Subcutaneous abdominal adipose tissue (tissue), 5 donors: Measurements from ENCODE around the gene ESYT3.

ENCODE experiments used
- H3K27ac ChIP-seq: one replicate; pipeline ENCODE4 v1.7.0; 2013; ENCODE audit warnings: low read depth, mild to moderate bottlenecking, inconsistent platforms, low read length, moderate library complexity
- H3K27me3 ChIP-seq, 5 donors: one replicate each; pipeline ENCODE4 v1.7.0; 2013; ENCODE audit warnings: low read length in 5 of 5, inconsistent platforms in 1 of 5; ENCODE audit not compliant: control insufficient read depth in 5 of 5, insufficient read depth in 4 of 5
- H3K36me3 ChIP-seq, 5 donors: one replicate each; pipeline ENCODE4 v1.7.0; 2013; ENCODE audit warnings: low read length in 5 of 5; ENCODE audit not compliant: control insufficient read depth in 5 of 5, insufficient read depth in 5 of 5
- H3K4me1 ChIP-seq, 5 donors: one replicate each; pipeline ENCODE4 v1.7.0; 2013; ENCODE audit warnings: low read length in 5 of 5, mild to moderate bottlenecking in 3 of 5, moderate library complexity in 1 of 5; ENCODE audit not compliant: control insufficient read depth in 5 of 5, insufficient read depth in 5 of 5
- H3K4me3 ChIP-seq, 5 donors: one replicate each; pipeline ENCODE4 v1.7.0; 2013; ENCODE audit warnings: low read length in 5 of 5, low read depth in 1 of 5
- H3K9ac ChIP-seq, 5 donors: one replicate each; pipeline ENCODE4 v1.7.0; 2013; ENCODE audit warnings: low read length in 5 of 5, mild to moderate bottlenecking in 4 of 5, moderate library complexity in 3 of 5
- H3K9me3 ChIP-seq, 5 donors: one replicate each; pipeline ENCODE4 v1.7.0; 2013; ENCODE audit warnings: low read length in 5 of 5; ENCODE audit not compliant: control insufficient read depth in 5 of 5
- donor health status: healthy.
- donor health status: healthy.
- donor health status: healthy.
- donor health status: healthy.
- donor health status: healthy.

The ESYT3 gene

DNA sequence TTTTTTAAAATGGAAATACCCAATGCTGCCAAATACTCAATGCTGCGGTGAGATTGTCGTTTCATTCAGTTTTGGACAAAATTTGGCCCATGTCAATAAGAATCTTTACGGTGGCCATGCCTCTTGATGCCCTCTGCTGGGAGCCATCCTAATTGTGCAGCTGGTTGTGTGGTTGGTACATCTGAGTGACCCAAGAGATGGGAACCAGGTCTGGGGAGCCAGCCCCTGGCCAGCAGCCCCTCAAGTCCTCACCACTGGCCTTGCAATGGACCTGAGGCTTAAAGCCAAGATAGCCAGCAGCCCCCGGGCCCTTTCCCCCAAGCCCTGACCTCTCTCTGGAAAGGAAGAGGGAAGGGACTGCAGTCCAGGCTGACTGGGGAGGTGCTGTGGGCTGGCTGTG lies 36.4 kb upstream of the ESYT3 start:
- Histone ChIP-seq H3K9me3 (no peaks in the 10 kb centered on the region), H3K27me3 (no peaks in the 10 kb centered on the region), H3K9ac (no peak overlapping the region), H3K27ac (no peak overlapping the region), H3K4me3 (no peak overlapping the region), H3K4me1 (peaks cover 0 to 46% (median 27%) of the 10 kb centered on the region in 5 donors), H3K36me3 (peaks cover 0 to 50% (median 49%) of the 10 kb centered on the region in 5 donors)

DNA sequence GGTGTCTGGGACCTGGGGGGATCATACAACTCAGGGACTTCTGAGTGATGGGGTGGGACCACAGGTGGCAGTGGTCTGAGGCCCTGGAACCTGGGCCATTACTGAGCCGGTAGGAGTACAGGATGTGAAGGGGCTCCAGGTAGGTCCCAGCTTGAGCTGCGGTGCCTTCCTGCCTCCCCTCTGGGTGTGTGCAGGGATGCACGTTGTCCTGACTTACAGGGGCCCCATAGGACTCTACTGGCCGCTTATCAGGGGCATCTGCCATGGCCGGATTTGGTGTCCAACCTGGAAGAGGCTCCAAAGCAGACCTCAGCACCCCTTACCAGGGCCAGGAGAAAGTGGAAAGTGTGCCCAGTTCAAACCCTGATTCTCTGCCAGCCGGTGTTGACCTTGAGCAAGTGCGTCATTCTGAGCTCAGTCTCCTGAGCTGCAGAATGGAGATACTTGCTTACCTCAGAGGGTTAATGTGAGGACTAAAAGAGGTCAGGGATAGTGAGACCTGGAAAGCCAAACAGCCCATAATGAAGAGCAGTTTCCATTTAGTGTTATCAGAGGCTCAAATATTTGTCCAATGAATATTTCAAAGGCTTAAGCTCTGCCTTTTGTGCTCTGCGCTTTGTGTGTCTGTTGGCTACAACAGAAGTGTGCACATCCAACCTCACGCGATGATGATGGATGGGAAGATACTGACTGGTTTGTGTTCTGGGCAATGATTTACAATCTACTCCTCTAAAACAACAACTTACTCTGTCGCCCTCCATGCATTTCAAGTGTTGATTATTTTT lies 35.4 kb upstream of the ESYT3 start:
- H3K4me3 ChIP-seq = no peak overlapping the region
- no peaks in the 10 kb centered on the region for H3K27me3 ChIP-seq
- H3K9me3 ChIP-seq = no peaks in the 10 kb centered on the region
- H3K27ac ChIP-seq = no peak overlapping the region
- H3K9ac ChIP-seq = no peak overlapping the region
- peaks cover 0 to 38% (median 24%) of the 10 kb centered on the region in 5 donors for H3K4me1 ChIP-seq
- H3K36me3 ChIP-seq = peaks cover 2 to 60% (median 59%) of the 10 kb centered on the region in 5 donors

DNA sequence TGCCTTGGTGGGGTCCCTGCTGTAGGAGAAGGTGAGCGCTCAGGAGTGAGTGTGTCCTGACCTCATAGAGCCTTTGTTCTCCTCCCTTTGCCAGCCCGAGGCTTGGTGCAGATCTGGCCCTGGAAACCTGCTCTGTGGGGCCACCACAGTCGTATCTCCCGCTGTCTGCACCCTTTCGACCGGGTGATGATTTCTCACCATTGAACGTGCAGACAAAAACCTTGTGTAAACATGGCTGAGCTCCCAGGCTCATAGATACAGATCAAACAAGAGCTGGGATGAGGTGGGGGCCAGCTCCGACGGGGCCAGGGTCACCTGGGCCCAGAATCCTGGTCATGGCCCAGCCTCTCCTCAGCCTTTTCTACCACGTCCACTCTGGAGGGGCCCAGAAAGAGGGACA lies 34.6 kb upstream of the ESYT3 start:
- Histone ChIP-seq H3K27ac (no peak overlapping the region), H3K9me3 (no peaks in the 10 kb centered on the region), H3K9ac (no peak overlapping the region), H3K4me1 (peaks cover 0 to 30% (median 18%) of the 10 kb centered on the region in 5 donors), H3K36me3 (peaks cover 3 to 68% (median 67%) of the 10 kb centered on the region in 5 donors), H3K4me3 (no peak overlapping the region), H3K27me3 (no peaks in the 10 kb centered on the region)

DNA sequence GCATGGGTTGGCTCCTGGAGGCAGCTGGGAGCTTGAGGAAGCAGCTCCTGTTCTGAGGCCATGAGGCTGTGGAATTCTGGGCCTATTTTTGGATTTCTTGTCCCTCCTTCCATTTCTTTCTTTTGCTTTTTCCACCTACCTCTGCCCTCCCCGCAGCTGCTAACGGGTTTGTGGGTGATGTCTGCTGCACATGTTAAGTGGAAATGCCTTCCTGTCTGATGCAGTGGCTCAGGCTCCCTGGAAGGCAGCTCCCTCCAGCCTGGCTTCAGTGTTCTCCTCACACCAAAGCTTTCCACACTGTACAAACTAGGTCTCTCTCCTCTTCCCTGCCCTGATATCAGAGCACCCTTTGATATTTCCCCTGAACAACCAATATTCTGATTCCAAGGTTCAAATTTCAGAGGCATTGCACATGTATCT lies 33.8 kb upstream of the ESYT3 start:
- Histone ChIP-seq H3K27me3 (no peaks in the 10 kb centered on the region), H3K9me3 (no peaks in the 10 kb centered on the region), H3K27ac (no peak overlapping the region), H3K4me1 (peaks cover 0 to 21% (median 17%) of the 10 kb centered on the region in 5 donors), H3K36me3 (peaks cover 3 to 75% (median 73%) of the 10 kb centered on the region in 5 donors), H3K4me3 (no peak overlapping the region), H3K9ac (no peak overlapping the region)

DNA sequence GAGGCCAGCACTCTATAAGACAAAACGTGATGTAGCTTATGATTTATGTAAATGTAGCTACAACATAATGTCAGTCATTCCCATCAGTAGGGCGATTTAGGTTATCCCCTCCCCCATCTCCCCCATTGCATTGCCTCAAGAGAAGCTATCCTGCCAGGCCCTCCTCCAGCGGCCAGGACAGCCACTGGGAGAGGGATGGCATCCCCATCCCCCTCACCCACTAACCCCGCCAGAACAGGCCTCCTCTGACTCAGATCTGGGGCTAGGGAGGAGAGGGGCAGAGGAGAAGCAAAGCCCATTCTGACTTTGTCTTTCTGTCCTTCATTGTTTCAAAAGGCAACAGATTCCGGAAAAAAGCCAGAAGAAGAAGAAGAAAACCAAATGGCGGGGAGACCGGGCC lies 32.6 kb upstream of the ESYT3 start:
- Histone ChIP-seq H3K27me3 (no peaks in the 10 kb centered on the region), H3K4me1 (peaks cover 0 to 9% (median 5%) of the 10 kb centered on the region in 5 donors), H3K9me3 (no peaks in the 10 kb centered on the region), H3K36me3 (peaks cover 3 to 77% (median 74%) of the 10 kb centered on the region in 5 donors), H3K4me3 (no peak overlapping the region), H3K9ac (no peak overlapping the region), H3K27ac (no peak overlapping the region)

DNA sequence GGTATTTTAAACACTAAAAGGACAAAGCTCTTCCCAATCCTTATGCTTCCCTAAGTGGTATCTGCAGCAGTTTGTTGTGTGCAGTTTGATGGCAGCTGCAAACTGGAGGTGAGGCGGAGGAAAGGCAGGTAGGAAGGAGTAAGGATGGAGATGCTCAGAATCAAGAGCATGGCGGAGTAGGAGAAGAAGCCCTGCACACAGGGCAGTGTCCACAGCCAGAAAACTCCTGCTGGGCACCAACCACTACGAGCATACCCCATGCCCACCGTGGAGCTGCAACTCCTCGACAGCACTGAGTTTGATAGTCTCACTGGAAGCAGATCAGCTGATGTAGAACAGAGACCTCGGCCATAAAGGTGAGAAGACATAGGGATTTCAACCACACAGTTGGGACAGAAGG lies 30.3 kb upstream of the ESYT3 start:
- H3K9ac ChIP-seq = no peak overlapping the region
- no peak overlapping the region for H3K27ac ChIP-seq
- H3K4me1 ChIP-seq = no peaks in the 10 kb centered on the region
- H3K36me3 ChIP-seq = peaks cover 3 to 64% (median 63%) of the 10 kb centered on the region in 5 donors
- no peak overlapping the region for H3K4me3 ChIP-seq
- no peaks in the 10 kb centered on the region for H3K9me3 ChIP-seq
- H3K27me3 ChIP-seq = no peaks in the 10 kb centered on the region

DNA sequence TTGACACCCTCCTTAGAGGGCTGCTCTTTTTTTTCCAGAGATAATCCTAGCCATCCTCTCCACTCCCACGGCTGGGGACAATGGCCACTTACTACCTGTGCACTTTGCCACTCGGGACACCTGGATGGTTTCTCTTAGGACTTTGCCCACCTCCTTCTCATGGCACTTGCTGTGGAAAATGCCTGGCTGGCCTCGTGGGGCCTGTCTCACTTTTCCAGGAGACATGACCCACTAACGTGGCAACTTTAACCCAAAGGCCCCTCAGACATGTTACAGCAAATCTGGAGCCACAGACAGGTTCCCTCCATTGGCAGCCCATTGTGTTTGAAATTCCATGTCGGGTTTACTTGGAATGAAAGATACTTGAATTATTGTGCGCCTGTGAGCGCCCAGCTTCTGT lies 29.4 kb upstream of the ESYT3 start:
- H3K9me3 ChIP-seq = no peaks in the 10 kb centered on the region
- peaks cover 3 to 57% (median 55%) of the 10 kb centered on the region in 5 donors for H3K36me3 ChIP-seq
- H3K9ac ChIP-seq = no peak overlapping the region
- no peaks in the 10 kb centered on the region for H3K27me3 ChIP-seq
- no peak overlapping the region for H3K4me3 ChIP-seq
- H3K4me1 ChIP-seq = no peaks in the 10 kb centered on the region
- no peak overlapping the region for H3K27ac ChIP-seq

DNA sequence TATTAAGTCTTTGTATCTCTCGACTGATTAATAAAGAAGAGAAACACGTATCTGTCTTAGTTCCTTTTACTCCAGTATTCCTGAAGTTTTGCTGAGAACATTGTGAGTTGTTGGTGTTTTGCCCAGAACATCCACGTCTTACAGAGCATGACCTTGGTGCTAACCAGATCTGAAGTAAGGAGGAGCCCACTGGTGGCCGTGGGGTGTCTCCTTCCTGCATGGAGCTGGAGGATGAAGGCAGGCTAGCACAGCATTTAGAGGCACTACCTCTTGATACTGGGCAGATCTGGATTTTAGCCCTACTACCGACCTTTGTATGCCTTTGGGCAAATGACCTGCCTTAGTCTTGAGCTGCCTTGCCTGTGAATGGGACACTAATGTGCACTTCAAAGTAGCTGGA lies 28.9 kb upstream of the ESYT3 start:
- no peak overlapping the region for H3K9ac ChIP-seq
- no peaks in the 10 kb centered on the region for H3K9me3 ChIP-seq
- H3K4me3 ChIP-seq = no peak overlapping the region
- no peaks in the 10 kb centered on the region for H3K27me3 ChIP-seq
- H3K27ac ChIP-seq = no peak overlapping the region
- H3K36me3 ChIP-seq = peaks cover 3 to 53% (median 51%) of the 10 kb centered on the region in 5 donors
- H3K4me1 ChIP-seq = no peaks in the 10 kb centered on the region

DNA sequence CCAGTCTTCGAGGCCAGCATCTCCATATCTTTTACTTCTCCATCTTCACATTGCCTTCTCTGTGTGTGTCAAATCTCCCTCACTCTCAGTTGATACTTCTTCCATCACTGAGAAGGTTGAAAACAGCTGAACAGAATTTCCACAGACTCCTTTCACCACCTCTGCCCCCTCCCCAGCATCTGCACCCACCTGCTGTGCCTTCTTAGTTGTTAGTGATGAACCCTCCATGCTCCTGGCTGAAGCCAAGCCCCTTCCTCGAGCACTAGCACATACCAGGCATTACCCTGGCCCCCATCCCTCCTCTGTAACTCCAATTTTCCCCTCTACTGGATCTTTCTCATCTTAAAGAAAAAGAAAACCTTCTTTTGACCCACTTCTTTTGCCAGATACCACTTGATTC lies 27.8 kb upstream of the ESYT3 start:
- H3K27me3 ChIP-seq = no peaks in the 10 kb centered on the region
- no peak overlapping the region for H3K9ac ChIP-seq
- peaks cover 3 to 42% (median 40%) of the 10 kb centered on the region in 5 donors for H3K36me3 ChIP-seq
- H3K27ac ChIP-seq = no peak overlapping the region
- no peaks in the 10 kb centered on the region for H3K9me3 ChIP-seq
- H3K4me1 ChIP-seq = no peaks in the 10 kb centered on the region
- H3K4me3 ChIP-seq = no peak overlapping the region

DNA sequence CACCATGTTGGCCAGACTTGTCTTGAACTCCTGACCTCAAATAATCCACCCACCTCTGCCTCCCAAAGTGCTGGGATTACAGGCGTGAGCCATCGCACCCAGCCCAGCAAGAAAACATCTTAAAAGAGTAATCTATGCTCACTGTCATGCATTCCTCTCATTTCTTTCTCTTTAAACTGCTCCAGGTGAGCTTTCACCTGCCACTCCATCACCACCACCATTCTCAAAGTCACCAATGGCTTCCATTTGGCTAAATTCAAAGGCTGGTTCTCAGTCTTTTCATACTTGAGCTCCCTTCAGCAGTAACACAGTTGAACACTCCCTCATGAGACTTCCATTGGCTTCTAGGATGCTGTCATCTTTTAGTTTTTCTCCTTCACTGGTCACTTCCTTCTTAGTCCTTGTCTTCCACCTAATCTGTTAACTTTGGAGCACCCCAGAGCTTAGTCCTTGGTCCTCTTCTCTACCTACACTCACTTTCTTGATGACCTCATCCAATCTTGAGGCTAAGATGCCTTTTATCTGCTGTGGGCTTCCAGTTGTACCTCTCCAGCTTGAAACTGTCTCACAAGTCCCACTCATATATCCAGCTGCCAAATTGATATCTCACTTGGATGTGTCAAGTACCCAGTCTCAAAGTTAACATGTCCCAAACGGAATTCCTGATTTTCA lies 27.0 kb upstream of the ESYT3 start:
- H3K9ac ChIP-seq = no peak overlapping the region
- H3K36me3 ChIP-seq = peaks cover 3 to 34% (median 32%) of the 10 kb centered on the region in 5 donors
- H3K27me3 ChIP-seq = no peaks in the 10 kb centered on the region
- H3K27ac ChIP-seq = no peak overlapping the region
- H3K9me3 ChIP-seq = no peaks in the 10 kb centered on the region
- no peak overlapping the region for H3K4me3 ChIP-seq
- no peaks in the 10 kb centered on the region for H3K4me1 ChIP-seq
